Measurements from ENCODE around the gene RASL12. TPM values are rescaled to one million over a fixed set of nuclear protein-coding genes. Genes with fewer than 3 reads are reported as not detected.

Gene RASL12
- 0.08 to 0.19 TPM (median 0.15 TPM) in 5 replicates for total RNA-seq (2022; extraction: Qiagen RNA extraction; ENCODE audit: low read depth)

GRCh38 chr15:65067645-65068402 lies at the start of gene RASL12:
TSS of gene RASL12 (minus strand) at chr15:65067991. CDS start at chr15:65067835, 156 bp downstream.

DNA sequence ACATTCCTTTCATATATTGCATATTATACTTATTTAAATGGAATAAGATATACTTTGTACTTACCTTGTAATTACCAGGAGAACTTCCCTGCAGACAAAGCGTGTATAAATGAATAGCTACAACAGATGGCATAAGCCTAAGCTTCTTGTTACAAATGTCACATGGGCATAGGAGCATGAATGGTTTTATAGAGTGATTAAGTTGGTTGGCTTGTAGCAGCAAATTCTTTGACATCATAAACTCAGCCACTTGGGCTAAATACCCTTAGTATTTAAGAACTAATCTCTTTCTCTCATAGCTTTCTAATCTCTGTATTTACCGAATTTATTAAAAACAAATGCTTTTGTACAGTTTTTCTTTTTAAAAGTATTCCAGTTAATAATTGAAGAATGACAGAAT lies 47.3 kb upstream of the RASL12 start, which contains the start of gene UBAP1L:
Gene UBAP1L, minus strand, starts transcription at position 115 of the 400 bp plus-strand sequence. CDS start 8,985 bp downstream, outside the sequence.

DNA sequence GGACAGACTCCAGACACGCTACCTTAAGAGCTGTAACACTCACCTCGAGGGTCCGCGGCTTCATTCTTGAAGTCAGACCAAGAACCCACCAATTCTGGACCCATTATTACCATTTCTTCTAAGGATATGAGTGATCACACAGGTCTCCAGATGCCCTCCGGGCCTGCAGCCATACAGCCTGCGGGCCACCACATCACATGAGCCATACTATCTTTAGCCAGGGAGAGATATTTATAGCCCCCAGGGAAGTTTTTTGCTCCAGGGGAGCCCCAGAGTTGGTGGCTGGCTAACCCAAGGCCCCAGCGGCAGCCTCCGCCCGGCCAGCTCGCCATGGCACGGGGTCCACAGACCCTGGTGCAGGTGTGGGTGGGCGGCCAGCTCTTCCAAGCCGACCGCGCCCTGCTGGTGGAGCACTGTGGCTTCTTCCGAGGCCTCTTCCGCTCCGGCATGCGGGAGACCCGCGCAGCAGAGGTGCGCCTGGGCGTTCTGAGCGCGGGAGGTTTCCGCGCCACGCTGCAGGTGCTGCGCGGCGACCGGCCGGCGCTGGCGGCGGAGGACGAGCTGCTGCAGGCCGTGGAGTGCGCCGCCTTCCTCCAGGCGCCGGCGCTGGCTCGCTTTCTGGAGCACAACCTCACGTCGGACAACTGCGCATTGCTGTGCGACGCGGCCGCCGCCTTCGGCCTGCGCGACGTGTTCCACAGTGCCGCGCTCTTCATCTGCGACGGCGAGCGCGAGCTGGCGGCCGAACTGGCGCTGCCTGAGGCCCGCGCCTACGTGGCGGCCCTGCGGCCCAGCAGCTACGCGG lies 8.9 kb upstream of the RASL12 start, which contains the start of gene KBTBD13:
Gene KBTBD13, plus strand, starts transcription at position 261 of the 805 bp plus-strand sequence. Its CDS starts 70 bp downstream, at position 331.

DNA sequence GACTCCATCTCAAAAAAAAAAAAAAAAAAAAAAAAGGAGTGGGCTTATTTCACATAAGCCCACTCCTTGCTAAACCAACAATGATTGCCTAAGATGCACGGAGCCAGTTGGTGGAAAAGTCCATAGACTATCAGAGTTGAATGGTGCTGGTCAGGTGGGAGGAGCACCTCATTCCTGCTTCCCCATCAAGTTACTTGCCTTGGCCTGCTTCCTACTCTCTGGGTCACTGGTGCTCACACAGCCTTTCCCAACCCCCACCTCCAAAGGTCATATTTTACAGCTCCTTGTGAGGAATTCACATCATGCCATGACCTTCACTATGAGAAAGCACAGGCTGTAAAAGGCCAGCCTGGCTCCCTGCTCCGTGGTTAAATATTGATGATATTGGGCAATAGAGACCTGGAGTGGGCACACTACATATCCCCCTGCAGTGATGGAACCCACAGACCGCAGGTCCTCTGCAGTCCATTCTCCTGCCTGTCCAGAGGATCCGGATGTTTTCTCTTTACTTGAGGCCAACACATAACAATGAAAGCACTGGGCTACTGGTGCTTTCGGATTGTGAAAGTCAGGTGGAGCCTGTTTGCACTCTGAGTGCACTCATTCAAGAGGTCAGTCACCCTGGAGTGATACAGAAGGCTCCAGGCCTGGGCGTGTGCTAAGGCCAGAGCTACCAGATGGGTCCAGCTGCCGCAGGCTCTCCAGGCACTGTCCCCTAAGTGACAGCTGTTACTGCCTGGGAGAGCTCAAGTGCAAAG lies 22.9 kb downstream of the RASL12 start, which contains the start of gene SLC51B:
Gene SLC51B, plus strand, starts transcription at position 664 of the 758 bp plus-strand sequence. CDS start 4,618 bp downstream, outside the sequence.

GRCh38 chr15:65028921-65029735 lies 38.7 kb downstream of the RASL12 start, which contains the start of gene MTFMT:
TSS of gene MTFMT (minus strand) at chr15:65029639. CDS start at chr15:65029613, 26 bp downstream.

Other genes starting within 250 kb of the RASL12 start
- gene PIF1, start 242.3 kb downstream of the RASL12 start, total RNA-seq (2022; extraction: Qiagen RNA extraction; ENCODE audit: low read depth): 11.6 to 25.2 TPM (median 19.5 TPM) in 5 replicates
- 5.1 to 6.1 TPM (median 5.9 TPM) in 5 replicates for gene PLEKHO2, start 226.1 kb downstream of the RASL12 start, total RNA-seq (2022; extraction: Qiagen RNA extraction; ENCODE audit: low read depth)
- 1.4 to 2.0 TPM (median 1.7 TPM) in 5 replicates for gene ANKDD1A, start 156.1 kb downstream of the RASL12 start, total RNA-seq (2022; extraction: Qiagen RNA extraction; ENCODE audit: low read depth)
- gene SPG21, start 78.1 kb downstream of the RASL12 start, total RNA-seq (2022; extraction: Qiagen RNA extraction; ENCODE audit: low read depth): 114 to 131 TPM (median 120 TPM) in 5 replicates
- gene MTFMT, start 38.4 kb downstream of the RASL12 start, total RNA-seq (2022; extraction: Qiagen RNA extraction; ENCODE audit: low read depth): 22.3 to 33.7 TPM (median 26.3 TPM) in 5 replicates
- gene SLC51B, start 22.6 kb downstream of the RASL12 start, total RNA-seq (2022; extraction: Qiagen RNA extraction; ENCODE audit: low read depth): 13.1 to 18.9 TPM (median 15.7 TPM) in 5 replicates
- gene KBTBD13, start 8.8 kb upstream of the RASL12 start, total RNA-seq (2022; extraction: Qiagen RNA extraction; ENCODE audit: low read depth): not detected in 5 replicates
- 0.29 to 1.3 TPM (median 0.88 TPM) in 5 replicates for gene UBAP1L, start 47.2 kb upstream of the RASL12 start, total RNA-seq (2022; extraction: Qiagen RNA extraction; ENCODE audit: low read depth)
- gene PDCD7, start 65.8 kb upstream of the RASL12 start, total RNA-seq (2022; extraction: Qiagen RNA extraction; ENCODE audit: low read depth): 22.0 to 29.0 TPM (median 28.4 TPM) in 5 replicates
- 42.7 to 63.1 TPM (median 53.0 TPM) in 5 replicates for gene CLPX, start 117.4 kb upstream of the RASL12 start, total RNA-seq (2022; extraction: Qiagen RNA extraction; ENCODE audit: low read depth)
- 0.07 to 0.09 TPM (median 0.08 TPM) in 5 replicates for gene CILP, start 143.5 kb upstream of the RASL12 start, total RNA-seq (2022; extraction: Qiagen RNA extraction; ENCODE audit: low read depth)
- gene PARP16, start 218.9 kb upstream of the RASL12 start, total RNA-seq (2022; extraction: Qiagen RNA extraction; ENCODE audit: low read depth): 9.2 to 10.9 TPM (median 10.3 TPM) in 5 replicates
- not detected in 5 replicates for gene RNU5A-1, start 228.1 kb upstream of the RASL12 start, total RNA-seq (2022; extraction: Qiagen RNA extraction; ENCODE audit: low read depth)
- gene RNU5B-1, start 236.7 kb upstream of the RASL12 start, total RNA-seq (2022; extraction: Qiagen RNA extraction; ENCODE audit: low read depth): not detected in 5 replicates